Subcutaneous abdominal adipose tissue (tissue), 5 donors: ENCODE results near the gene CHKA.

Experiments used
- H3K27ac ChIP-seq: one replicate; pipeline ENCODE4 v1.7.0; 2013; ENCODE audit warnings: low read depth, mild to moderate bottlenecking, inconsistent platforms, low read length, moderate library complexity
- H3K27me3 ChIP-seq, 5 donors: one replicate each; pipeline ENCODE4 v1.7.0; 2013; ENCODE audit warnings: low read length in 5 of 5, inconsistent platforms in 1 of 5; ENCODE audit not compliant: control insufficient read depth in 5 of 5, insufficient read depth in 4 of 5
- H3K36me3 ChIP-seq, 5 donors: one replicate each; pipeline ENCODE4 v1.7.0; 2013; ENCODE audit warnings: low read length in 5 of 5; ENCODE audit not compliant: control insufficient read depth in 5 of 5, insufficient read depth in 5 of 5
- H3K4me1 ChIP-seq, 5 donors: one replicate each; pipeline ENCODE4 v1.7.0; 2013; ENCODE audit warnings: low read length in 5 of 5, mild to moderate bottlenecking in 3 of 5, moderate library complexity in 1 of 5; ENCODE audit not compliant: control insufficient read depth in 5 of 5, insufficient read depth in 5 of 5
- H3K4me3 ChIP-seq, 5 donors: one replicate each; pipeline ENCODE4 v1.7.0; 2013; ENCODE audit warnings: low read length in 5 of 5, low read depth in 1 of 5
- H3K9ac ChIP-seq, 5 donors: one replicate each; pipeline ENCODE4 v1.7.0; 2013; ENCODE audit warnings: low read length in 5 of 5, mild to moderate bottlenecking in 4 of 5, moderate library complexity in 3 of 5
- H3K9me3 ChIP-seq, 5 donors: one replicate each; pipeline ENCODE4 v1.7.0; 2013; ENCODE audit warnings: low read length in 5 of 5; ENCODE audit not compliant: control insufficient read depth in 5 of 5
- donor health status: healthy.
- donor health status: healthy.
- donor health status: healthy.
- donor health status: healthy.
- donor health status: healthy.

Gene CHKA

GRCh38 chr11:68057807-68058206 is 63.4 kb downstream of the CHKA start:
- no peak overlapping the region for H3K27ac ChIP-seq
- H3K4me3 ChIP-seq: no peak overlapping the region
- no peak overlapping the region for H3K9ac ChIP-seq
- H3K4me1 ChIP-seq: no peaks in the 10 kb centered on the region
- peaks cover 4 to 46% (median 35%) of the 10 kb centered on the region in 5 donors for H3K36me3 ChIP-seq
- H3K27me3 ChIP-seq: no peaks in the 10 kb centered on the region
- H3K9me3 ChIP-seq: no peaks in the 10 kb centered on the region

GRCh38 chr11:68056317-68057285 is 64.6 kb downstream of the CHKA start:
- Histone ChIP-seq H3K9ac (no peak overlapping the region), H3K27me3 (no peaks in the 10 kb centered on the region), H3K27ac (no peak overlapping the region), H3K4me1 (peaks cover 0 to under 1% (median 0%) of the 10 kb centered on the region in 5 donors), H3K36me3 (peaks cover 4 to 46% (median 34%) of the 10 kb centered on the region in 5 donors), H3K4me3 (no peak overlapping the region), H3K9me3 (no peaks in the 10 kb centered on the region)

GRCh38 chr11:68053981-68054812 is 67.0 kb downstream of the CHKA start:
- Histone ChIP-seq H3K4me1 (peaks cover 0 to 6% (median 0%) of the 10 kb centered on the region in 5 donors), H3K36me3 (peaks cover 4 to 57% (median 49%) of the 10 kb centered on the region in 5 donors), H3K4me3 (no peak overlapping the region), H3K27ac (no peak overlapping the region), H3K27me3 (no peaks in the 10 kb centered on the region), H3K9ac (no peak overlapping the region), H3K9me3 (no peaks in the 10 kb centered on the region)

GRCh38 chr11:68053117-68053516 is 68.1 kb downstream of the CHKA start:
- Histone ChIP-seq H3K4me1 (peaks cover 0 to 6% (median 0%) of the 10 kb centered on the region in 5 donors), H3K4me3 (no peak overlapping the region), H3K27me3 (no peaks in the 10 kb centered on the region), H3K9me3 (no peaks in the 10 kb centered on the region), H3K27ac (no peak overlapping the region), H3K36me3 (peaks cover under 1 to 64% (median 56%) of the 10 kb centered on the region in 5 donors), H3K9ac (no peak overlapping the region)

- H3K4me1 ChIP-seq: peaks cover 0 to 6% (median 3%) of the 10 kb centered on the region in 5 donors
- H3K36me3 ChIP-seq: peaks cover 0 to 66% (median 62%) of the 10 kb centered on the region in 5 donors
- no peak overlapping the region for H3K27ac ChIP-seq
- H3K27me3 ChIP-seq: no peaks in the 10 kb centered on the region
- H3K9ac ChIP-seq: no peak overlapping the region
- no peaks in the 10 kb centered on the region for H3K9me3 ChIP-seq
- no peak overlapping the region for H3K4me3 ChIP-seq
These were observed 68.9 kb downstream of the CHKA start for GRCh38 chr11:68052137-68052873.

- Histone ChIP-seq H3K9ac (peak overlapping the region in 1 of 5 donors; percentile 44), H3K27me3 (no peaks in the 10 kb centered on the region), H3K27ac (no peak overlapping the region), H3K9me3 (no peaks in the 10 kb centered on the region), H3K36me3 (peaks cover 0 to 70% (median 62%) of the 10 kb centered on the region in 5 donors), H3K4me1 (peaks cover 0 to 6% (median 3%) of the 10 kb centered on the region in 5 donors), H3K4me3 (no peak overlapping the region)
These were observed 69.7 kb downstream of the CHKA start for GRCh38 chr11:68051191-68052136.

- H3K9me3 ChIP-seq: no peaks in the 10 kb centered on the region
- no peak overlapping the region for H3K9ac ChIP-seq
- H3K27me3 ChIP-seq: no peaks in the 10 kb centered on the region
- H3K27ac ChIP-seq: no peak overlapping the region
- peaks cover 0 to 6% (median 3%) of the 10 kb centered on the region in 5 donors for H3K4me1 ChIP-seq
- peaks cover 0 to 80% (median 70%) of the 10 kb centered on the region in 5 donors for H3K36me3 ChIP-seq
- no peak overlapping the region for H3K4me3 ChIP-seq
These were observed 70.8 kb downstream of the CHKA start for GRCh38 chr11:68050371-68050841.

GRCh38 chr11:68049509-68050370 is 71.4 kb downstream of the CHKA start:
- H3K9ac ChIP-seq: no peak overlapping the region
- peaks cover 0 to 6% (median 3%) of the 10 kb centered on the region in 5 donors for H3K4me1 ChIP-seq
- no peak overlapping the region for H3K4me3 ChIP-seq
- H3K27ac ChIP-seq: no peak overlapping the region
- peaks cover 0 to 86% (median 76%) of the 10 kb centered on the region in 5 donors for H3K36me3 ChIP-seq
- no peaks in the 10 kb centered on the region for H3K9me3 ChIP-seq
- no peaks in the 10 kb centered on the region for H3K27me3 ChIP-seq
